Sigmoid colon (tissue), 7 donors: Measurements from ENCODE around the gene ADCY4. TPM values are rescaled to one million over a fixed set of nuclear protein-coding genes. Genes with fewer than 3 reads are reported as not detected.
A peak's percentile ranks its signal among the peaks of the same experiment; 100 is the strongest.

ENCODE experiments used
- DNase-seq: peaks from one replicate; pipeline ENCODE4 v3.0.0-alpha.2; 2019
- H3K27ac ChIP-seq, 4 donors: fragments of 200-600 bp; sonication (generic); one replicate each; pipeline ENCODE4 v1.5.1; 2016 to 2019; ENCODE audit warnings: mild to moderate bottlenecking in 1 of 4
- H3K27me3 ChIP-seq, 3 donors: fragments of 200-600 bp; sonication (generic); one replicate each; pipeline ENCODE4 v1.5.1; 2019; ENCODE audit warnings: mild to moderate bottlenecking in 1 of 3
- H3K36me3 ChIP-seq, 4 donors: fragments of 200-600 bp; sonication (generic); one replicate each; pipeline ENCODE4 v1.5.1; 2016 to 2019
- H3K4me1 ChIP-seq, 4 donors: fragments of 200-600 bp; sonication (generic); one replicate each; pipeline ENCODE4 v1.5.1; 2017 to 2019
- H3K4me3 ChIP-seq, 4 donors: fragments of 200-600 bp; sonication (generic); one replicate each; pipeline ENCODE4 v1.5.1; 2017 to 2019; ENCODE audit warnings: mild to moderate bottlenecking in 2 of 4, moderate library complexity in 1 of 4
- H3K9me3 ChIP-seq, 4 donors: fragments of 200-600 bp in 3 of 4; sonication (generic) in 3 of 4; one replicate each; pipeline versions ENCODE4 v1.5.1 to v1.6.1; 2013 to 2019
- EP300 ChIP-seq, 4 donors: sonication (generic); formaldehyde crosslinking; IDR thresholded peaks; one replicate each; pipeline ENCODE4 v1.6.1; 2017; ENCODE audit warnings: antibody characterized with exemption in 4 of 4
- POLR2A ChIP-seq, 2 donors: fragments of 450-650 bp; IDR thresholded peaks; one replicate each; pipeline ENCODE4 v1.6.1; 2016; ENCODE audit warnings: antibody characterized with exemption in 2 of 2, mild to moderate bottlenecking in 2 of 2, moderate library complexity in 2 of 2
- POLR2AphosphoS5 ChIP-seq, 4 donors: sonication (generic); formaldehyde crosslinking; IDR thresholded peaks; one replicate each; pipeline ENCODE4 v1.6.1; 2017; ENCODE audit warnings: antibody characterized with exemption in 4 of 4
- WGBS, 2 donors: extraction: QIAGEN DNeasy Blood & Tissue Kit; methylation state at CpG; one replicate each; pipeline ENCODE4 v1.1.7; 2013; 5-methylcytosine and 5-hydroxymethylcytosine counted together
- intact Hi-C: fragments of 100-400 bp; cut with DNase I; formaldehyde crosslinking; loops from one replicate; pipeline ENCODE4 v1.15.1; 2023
- polyA plus RNA-seq, 3 donors: library from polyadenylated mRNA; stranded (reverse); fragments of 200-250 nt; gene quantifications; one replicate each; pipeline ENCODE4 v1.2.3, GENCODE V29; 2013
- total RNA-seq, 4 donors: library from RNA; depleted of rRNA; stranded (reverse); fragments of >200 nt; gene quantifications; one replicate each; pipeline ENCODE4 v1.1.0, GENCODE V29; 2016
- TF ChIP-seq, protein P1 (sequence below), 4 experiments: fragments of 450-650 bp in 3 of 4; fragments of 200-600 bp in 1 of 4; IDR thresholded peaks; one replicate each; pipeline ENCODE4 v1.5.1; 2016 to 2019; ENCODE audit warnings: antibody characterized with exemption in 4 of 4, mild to moderate bottlenecking in 3 of 4, moderate library complexity in 2 of 4
- donor health status: healthy with polysubstance abuse.
- donor health status: Bipolar disorder and iron deficiency.
- donor health status: healthy.

Gene ADCY4
- total RNA-seq (10 to 100 TPM in 3 of 4 donors, 1 to 10 TPM in 1; 8.1 to 36.0 (median 17.7) TPM), polyA plus RNA-seq (10 to 100 TPM in 1 of 3 donors, 1 to 10 TPM in 2; 1.4 to 16.5 (median 2.4) TPM)

DNA sequence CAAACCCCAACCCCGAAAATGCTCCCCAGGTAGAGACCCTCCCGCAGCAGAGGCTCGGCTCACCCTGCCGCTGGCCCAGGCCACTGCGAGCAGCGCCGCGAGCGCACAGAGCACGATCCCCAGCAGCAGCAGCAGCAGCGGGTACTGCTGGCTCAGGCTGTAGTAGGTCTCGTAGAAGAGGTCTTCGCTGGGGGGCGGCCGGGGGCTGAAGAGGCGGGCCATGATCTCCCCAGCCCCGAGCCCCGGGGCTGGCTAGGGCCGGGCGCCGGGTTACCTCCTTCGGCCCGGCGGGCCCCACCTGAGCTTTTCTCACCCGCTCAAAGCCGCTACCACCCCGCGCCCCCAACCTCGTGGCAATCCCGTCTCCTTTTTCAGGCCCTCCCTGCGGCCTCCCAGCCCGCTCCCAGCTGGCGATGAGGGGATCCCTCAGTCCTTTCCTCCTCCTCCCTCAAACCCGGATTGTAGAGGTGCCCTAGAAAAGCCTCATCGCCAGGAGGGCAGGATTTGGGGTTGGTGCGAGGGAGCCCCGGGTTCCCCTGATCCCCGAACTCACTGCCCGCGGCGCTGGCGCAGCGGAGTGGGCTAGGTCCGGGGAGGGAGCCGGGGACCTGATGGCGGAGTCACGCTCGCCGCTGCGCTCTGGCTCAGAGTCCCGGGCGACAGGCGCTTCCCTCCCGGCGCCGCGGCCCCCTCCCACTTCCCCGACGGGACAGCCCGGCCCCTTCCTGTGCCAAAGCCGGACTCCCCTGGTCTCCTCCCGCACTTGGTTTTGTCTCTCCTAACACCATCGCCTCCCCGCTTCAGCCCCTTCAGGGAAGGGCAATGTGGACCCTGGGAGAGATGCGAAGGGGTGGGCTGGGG lies at the start of gene ADCY4:
Gene ADCY4 (minus strand): TSS at position 641 of the 861 bp plus-strand sequence. CDS start 419 bp downstream, at position 222.
- Histone ChIP-seq H3K27ac (peak within 1 kb of the TSS; percentile 15 to 70 (median 50)), H3K36me3 (no peaks in the 10 kb centered on the region), H3K4me3 (peak within 1 kb of the TSS; percentile 16 to 39 (median 30)), H3K9me3 (no peaks in the 10 kb centered on the region), H3K4me1 (peaks cover 0 to 40% (median 31%) of the 10 kb centered on the region in 4 donors), H3K27me3 (peaks cover 8 to 69% (median 56%) of the 10 kb centered on the region in 3 donors)
- no peak for TF ChIP-seq POLR2A (IDR thresholded peaks at IDR 0.05)
- TF ChIP-seq POLR2AphosphoS5 (IDR thresholded peaks at IDR 0.05): peak in 2 of 4 donors; percentile 10 to 41
- no peak for DNase-seq
- 7 to 9% methylated on average over 65 of the region's 65 CpGs for WGBS, 2 donors
- intact Hi-C loops: loop anchor here (5.0 to 10.0 kb wide), 2 partner anchors 78 to 340 kb away; no protein-coding TSS in a partner anchor

DNA sequence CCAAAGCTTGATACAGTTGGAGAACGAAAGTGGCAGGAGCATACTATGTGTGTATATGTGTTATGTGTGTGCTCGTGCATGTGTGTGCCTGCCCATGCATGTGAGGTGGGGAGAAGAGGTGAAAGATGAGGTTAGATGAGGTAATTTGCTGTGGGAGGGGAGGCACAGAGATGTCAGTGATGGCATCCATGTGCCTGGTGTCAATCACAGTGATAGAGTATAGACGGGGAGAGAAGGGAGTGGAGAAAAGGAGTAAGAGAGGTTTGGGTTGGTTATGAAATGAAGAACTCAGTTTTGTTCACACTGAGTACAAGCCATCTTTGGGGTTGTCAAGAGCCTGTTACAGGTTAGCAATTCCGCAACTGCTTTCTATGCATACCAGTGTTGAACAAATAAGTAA lies 49.3 kb upstream of the ADCY4 start:
- Histone ChIP-seq H3K4me3 (no peak overlapping the region), H3K27ac (no peak overlapping the region), H3K27me3 (no peaks in the 10 kb centered on the region), H3K9me3 (no peaks in the 10 kb centered on the region), H3K36me3 (no peaks in the 10 kb centered on the region), H3K4me1 (peaks cover 0 to 3% (median 0%) of the 10 kb centered on the region in 4 donors)
- 91% methylated on average over 4 of the region's 4 CpGs for WGBS, 2 donors
- TF ChIP-seq, protein P1, sequence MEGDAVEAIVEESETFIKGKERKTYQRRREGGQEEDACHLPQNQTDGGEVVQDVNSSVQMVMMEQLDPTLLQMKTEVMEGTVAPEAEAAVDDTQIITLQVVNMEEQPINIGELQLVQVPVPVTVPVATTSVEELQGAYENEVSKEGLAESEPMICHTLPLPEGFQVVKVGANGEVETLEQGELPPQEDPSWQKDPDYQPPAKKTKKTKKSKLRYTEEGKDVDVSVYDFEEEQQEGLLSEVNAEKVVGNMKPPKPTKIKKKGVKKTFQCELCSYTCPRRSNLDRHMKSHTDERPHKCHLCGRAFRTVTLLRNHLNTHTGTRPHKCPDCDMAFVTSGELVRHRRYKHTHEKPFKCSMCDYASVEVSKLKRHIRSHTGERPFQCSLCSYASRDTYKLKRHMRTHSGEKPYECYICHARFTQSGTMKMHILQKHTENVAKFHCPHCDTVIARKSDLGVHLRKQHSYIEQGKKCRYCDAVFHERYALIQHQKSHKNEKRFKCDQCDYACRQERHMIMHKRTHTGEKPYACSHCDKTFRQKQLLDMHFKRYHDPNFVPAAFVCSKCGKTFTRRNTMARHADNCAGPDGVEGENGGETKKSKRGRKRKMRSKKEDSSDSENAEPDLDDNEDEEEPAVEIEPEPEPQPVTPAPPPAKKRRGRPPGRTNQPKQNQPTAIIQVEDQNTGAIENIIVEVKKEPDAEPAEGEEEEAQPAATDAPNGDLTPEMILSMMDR (IDR thresholded peaks at IDR 0.05): no peak
- TF ChIP-seq EP300 (IDR thresholded peaks at IDR 0.05): no peak
- TF ChIP-seq POLR2AphosphoS5 (IDR thresholded peaks at IDR 0.05): no peak
- no peak for TF ChIP-seq POLR2A (IDR thresholded peaks at IDR 0.05)
- intact Hi-C loops: no loop called here
- DNase-seq: no peak

DNA sequence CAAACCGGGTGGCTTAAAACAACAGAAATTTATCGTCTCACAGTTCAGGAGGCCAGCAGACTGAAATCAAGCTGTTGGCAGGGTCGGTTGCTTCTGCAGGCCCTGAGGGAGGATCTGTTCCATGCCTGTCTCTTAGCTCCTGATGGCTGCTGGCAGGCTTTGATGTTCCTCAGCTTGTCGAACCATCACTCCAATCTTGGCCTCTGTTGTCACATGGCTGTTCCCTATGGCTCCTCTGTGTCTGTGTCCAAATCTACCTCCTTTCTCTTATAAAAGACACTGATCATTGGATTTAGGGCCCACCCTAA lies 47.1 kb upstream of the ADCY4 start:
- intact Hi-C loops: no loop called here
- H3K27ac ChIP-seq: no peak overlapping the region
- H3K9me3 ChIP-seq: no peaks in the 10 kb centered on the region
- H3K27me3 ChIP-seq: no peaks in the 10 kb centered on the region
- TF ChIP-seq POLR2AphosphoS5 (IDR thresholded peaks at IDR 0.05): peak in 1 of 4 donors; percentile 3
- TF ChIP-seq POLR2A (IDR thresholded peaks at IDR 0.05): no peak
- 82 to 86% methylated on average over 4 of the region's 4 CpGs for WGBS, 2 donors
- no peak for DNase-seq
- H3K4me1 ChIP-seq: peaks cover 0 to 6% (median 2%) of the 10 kb centered on the region in 4 donors
- peaks cover 0 to under 1% (median 0%) of the 10 kb centered on the region in 4 donors for H3K36me3 ChIP-seq
- H3K4me3 ChIP-seq: no peak overlapping the region

DNA sequence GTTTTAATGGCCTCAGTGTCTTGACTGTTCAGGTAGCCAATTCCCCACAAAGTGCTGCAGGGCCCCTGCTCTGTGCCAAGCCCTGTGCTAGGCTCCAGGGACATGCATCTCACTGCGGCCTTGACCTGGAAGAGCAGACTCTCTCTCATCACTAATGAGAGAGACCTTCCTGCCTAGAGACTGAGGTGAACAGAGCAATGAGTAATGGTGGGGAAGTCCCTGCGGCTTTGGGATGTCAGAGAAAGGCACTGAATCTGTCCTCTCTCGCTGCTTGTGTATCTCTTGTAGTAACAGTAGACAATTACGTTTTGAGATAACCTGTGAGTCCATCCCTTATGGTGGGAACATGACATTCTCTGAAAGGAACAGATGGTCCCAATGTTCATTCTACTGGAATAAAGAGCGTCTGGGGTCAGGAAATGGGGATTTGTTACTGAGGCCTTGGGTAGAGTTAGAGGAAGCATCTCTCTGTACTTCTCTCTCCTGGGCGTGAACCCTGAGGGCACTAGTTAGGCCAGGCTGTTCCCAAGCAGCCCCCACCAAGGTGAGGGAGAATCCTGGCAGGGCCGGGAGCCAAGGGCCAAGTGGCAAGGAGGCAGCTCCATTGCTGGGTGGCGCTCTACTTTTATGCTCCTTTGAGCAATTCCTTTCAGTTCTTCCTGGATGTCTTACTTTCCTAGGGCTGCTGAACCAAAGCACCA lies 46.6 kb upstream of the ADCY4 start:
- Histone ChIP-seq H3K27ac (no peak overlapping the region), H3K27me3 (no peaks in the 10 kb centered on the region), H3K4me1 (peaks cover 0 to 10% (median 3%) of the 10 kb centered on the region in 4 donors), H3K36me3 (peaks cover 0 to 5% (median under 1%) of the 10 kb centered on the region in 4 donors), H3K4me3 (no peak overlapping the region), H3K9me3 (no peaks in the 10 kb centered on the region)
- WGBS, 2 donors: 88 to 90% methylated on average over 8 of the region's 8 CpGs
- intact Hi-C loops: no loop called here
- DNase-seq: no peak
- TF ChIP-seq POLR2A (IDR thresholded peaks at IDR 0.05): no peak
- no peak for TF ChIP-seq POLR2AphosphoS5 (IDR thresholded peaks at IDR 0.05)
- TF ChIP-seq EP300 (IDR thresholded peaks at IDR 0.05): no peak
- TF ChIP-seq, protein P1 (IDR thresholded peaks at IDR 0.05): no peak

DNA sequence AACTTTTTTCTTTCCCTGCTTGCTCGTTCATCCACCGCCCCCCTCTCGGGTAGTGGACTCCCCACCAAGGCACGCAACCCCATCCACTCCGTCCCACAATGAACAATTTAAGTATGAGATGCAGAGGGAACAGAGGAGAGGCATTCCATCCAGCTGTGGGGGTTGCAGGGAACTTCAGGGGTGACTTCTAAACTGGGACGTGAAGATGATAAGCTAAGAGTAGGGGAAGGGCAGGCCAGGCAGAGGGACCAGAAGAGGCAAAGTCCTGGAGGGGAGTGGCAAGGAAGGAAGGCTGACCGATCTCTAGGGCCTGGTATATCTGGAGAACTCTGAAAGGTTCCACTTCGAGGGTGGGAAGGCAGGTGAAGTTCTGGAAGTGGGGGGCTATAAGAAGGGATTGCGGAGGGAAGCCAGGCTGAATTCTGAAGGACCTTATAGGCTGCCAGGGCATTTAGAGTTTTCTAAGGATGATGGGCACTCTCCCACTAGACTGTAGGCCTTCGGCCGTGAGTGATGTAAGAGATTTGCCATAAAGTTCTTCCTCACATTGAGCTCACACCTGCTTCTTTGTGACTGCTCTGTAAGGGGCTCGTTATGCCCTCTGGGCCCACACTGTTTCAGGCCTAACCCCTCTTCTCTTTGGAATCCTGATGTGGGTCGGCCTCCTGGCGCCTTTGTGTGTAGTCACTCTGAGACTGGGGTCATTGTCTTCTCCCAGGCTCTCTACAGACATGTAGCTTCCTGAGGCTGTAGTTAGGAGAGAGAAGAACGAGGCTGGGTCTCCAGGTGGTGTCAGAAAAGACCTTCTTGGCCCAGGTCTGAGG lies 45.2 kb upstream of the ADCY4 start:
- Histone ChIP-seq H3K27me3 (no peaks in the 10 kb centered on the region), H3K4me1 (peaks cover 0 to 10% (median 5%) of the 10 kb centered on the region in 4 donors), H3K4me3 (no peak overlapping the region), H3K27ac (no peak overlapping the region), H3K36me3 (peaks cover 0 to 19% (median 4%) of the 10 kb centered on the region in 4 donors), H3K9me3 (no peaks in the 10 kb centered on the region)
- 73 to 84% methylated on average over 15 of the region's 15 CpGs for WGBS, 2 donors
- TF ChIP-seq, protein P1 (IDR thresholded peaks at IDR 0.05): no peak
- peak in 1 of 4 donors; percentile 4 for TF ChIP-seq POLR2AphosphoS5 (IDR thresholded peaks at IDR 0.05)
- no peak for DNase-seq
- intact Hi-C loops: no loop called here
